AG04449 (cell line): ENCODE results near the gene LZTS2.

Experiments
- CTCF ChIA-PET: fragments of 350-600 bp; formaldehyde crosslinking; extraction: SDS; loops from one replicate; lab custom pipeline; 2021; ENCODE audit warnings: antibody characterized with exemption; lab: Yijun Ruan, JAX
- POLR2A ChIA-PET: fragments of 400-600, 350-600 bp; formaldehyde crosslinking; extraction: SDS; loops from one replicate; lab custom pipeline; 2020; ENCODE audit warnings: antibody characterized with exemption, inconsistent platforms; lab: Yijun Ruan, JAX
- DNase-seq: peaks from one replicate; pipeline ENCODE4 v3.0.0-alpha.2; 2010; ENCODE audit warnings: low read depth, low spot score
- H3K4me3 ChIP-seq: 2 replicates; pipeline ENCODE4 v1.5.1; 2011; ENCODE audit warnings: low read depth, mild to moderate bottlenecking, control low read depth, low read length
- TF ChIP-seq, protein P1 (sequence below): IDR thresholded peaks from one replicate; pipeline ENCODE4 v1.5.1; 2011; ENCODE audit warnings: mild to moderate bottlenecking, moderate library complexity, low read length, control low read depth, inconsistent platforms; ENCODE audit not compliant: insufficient read depth; ENCODE audit errors: missing control alignments

The LZTS2 gene, protein sequence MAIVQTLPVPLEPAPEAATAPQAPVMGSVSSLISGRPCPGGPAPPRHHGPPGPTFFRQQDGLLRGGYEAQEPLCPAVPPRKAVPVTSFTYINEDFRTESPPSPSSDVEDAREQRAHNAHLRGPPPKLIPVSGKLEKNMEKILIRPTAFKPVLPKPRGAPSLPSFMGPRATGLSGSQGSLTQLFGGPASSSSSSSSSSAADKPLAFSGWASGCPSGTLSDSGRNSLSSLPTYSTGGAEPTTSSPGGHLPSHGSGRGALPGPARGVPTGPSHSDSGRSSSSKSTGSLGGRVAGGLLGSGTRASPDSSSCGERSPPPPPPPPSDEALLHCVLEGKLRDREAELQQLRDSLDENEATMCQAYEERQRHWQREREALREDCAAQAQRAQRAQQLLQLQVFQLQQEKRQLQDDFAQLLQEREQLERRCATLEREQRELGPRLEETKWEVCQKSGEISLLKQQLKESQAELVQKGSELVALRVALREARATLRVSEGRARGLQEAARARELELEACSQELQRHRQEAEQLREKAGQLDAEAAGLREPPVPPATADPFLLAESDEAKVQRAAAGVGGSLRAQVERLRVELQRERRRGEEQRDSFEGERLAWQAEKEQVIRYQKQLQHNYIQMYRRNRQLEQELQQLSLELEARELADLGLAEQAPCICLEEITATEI

DNA sequence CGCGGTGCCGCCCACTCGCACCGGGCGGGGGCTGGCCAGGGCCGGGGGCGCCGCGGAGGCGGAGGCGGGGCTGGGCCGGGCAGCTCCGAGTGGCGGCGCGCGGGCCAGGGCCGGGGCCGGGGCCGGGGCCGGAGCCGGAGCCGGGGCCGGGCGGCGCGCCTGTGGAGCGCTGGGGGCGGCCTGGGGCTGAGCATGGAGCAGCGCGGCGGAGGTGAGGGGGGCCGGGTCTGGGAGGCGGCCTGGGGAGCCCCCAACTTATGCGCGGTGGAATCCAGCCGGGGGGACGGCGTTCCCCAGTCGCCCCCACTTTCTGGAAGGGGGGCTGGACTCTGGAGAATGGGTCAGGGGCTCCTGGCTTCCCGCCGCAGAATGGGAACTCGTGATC is at the start of gene LZTS2:
LZTS2 (plus strand) TSS at position 67 of the 385 bp plus-strand sequence. CDS start 2,731 bp downstream, outside the sequence.
- POLR2A ChIA-PET = interaction anchor here (1.0 to 2.6 kb wide), 6 partner anchors 8 to 32 kb away, joined by 3 to 16 read pairs (median 4); partner anchors contain the start of genes MRPL43, PDZD7, SFXN3 and TWNK
- CTCF ChIA-PET = interaction anchor here (0.6 to 26.4 kb wide), 9 partner anchors 9 to 1114 kb away, joined by 3 to 803 read pairs (median 13); partner anchors contain the start of genes KAZALD1, MRPL43, PDZD7 and SFXN3
- peak within 1 kb of the TSS; percentile 85 for H3K4me3 ChIP-seq
- TF ChIP-seq, protein P1, sequence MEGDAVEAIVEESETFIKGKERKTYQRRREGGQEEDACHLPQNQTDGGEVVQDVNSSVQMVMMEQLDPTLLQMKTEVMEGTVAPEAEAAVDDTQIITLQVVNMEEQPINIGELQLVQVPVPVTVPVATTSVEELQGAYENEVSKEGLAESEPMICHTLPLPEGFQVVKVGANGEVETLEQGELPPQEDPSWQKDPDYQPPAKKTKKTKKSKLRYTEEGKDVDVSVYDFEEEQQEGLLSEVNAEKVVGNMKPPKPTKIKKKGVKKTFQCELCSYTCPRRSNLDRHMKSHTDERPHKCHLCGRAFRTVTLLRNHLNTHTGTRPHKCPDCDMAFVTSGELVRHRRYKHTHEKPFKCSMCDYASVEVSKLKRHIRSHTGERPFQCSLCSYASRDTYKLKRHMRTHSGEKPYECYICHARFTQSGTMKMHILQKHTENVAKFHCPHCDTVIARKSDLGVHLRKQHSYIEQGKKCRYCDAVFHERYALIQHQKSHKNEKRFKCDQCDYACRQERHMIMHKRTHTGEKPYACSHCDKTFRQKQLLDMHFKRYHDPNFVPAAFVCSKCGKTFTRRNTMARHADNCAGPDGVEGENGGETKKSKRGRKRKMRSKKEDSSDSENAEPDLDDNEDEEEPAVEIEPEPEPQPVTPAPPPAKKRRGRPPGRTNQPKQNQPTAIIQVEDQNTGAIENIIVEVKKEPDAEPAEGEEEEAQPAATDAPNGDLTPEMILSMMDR = no peak
- no peak for DNase-seq

DNA sequence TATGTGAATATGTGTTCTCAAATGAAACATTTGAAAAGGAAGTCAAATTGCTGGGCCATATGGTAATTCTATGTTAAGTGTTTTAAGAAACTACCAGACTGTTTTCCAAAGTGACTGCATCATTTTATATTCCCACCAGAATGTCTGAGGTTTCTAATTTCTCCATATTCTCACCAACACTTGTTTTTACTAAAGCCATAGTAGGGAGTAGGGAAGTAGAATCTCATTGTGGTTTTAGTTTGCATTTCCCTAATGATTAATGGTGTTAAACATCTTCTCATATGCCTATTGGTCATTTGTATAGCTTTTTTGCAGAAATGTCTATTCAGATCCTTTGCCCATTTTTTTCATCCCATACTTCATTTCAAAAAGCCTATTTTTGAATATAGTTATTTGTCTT is 39.4 kb upstream of the LZTS2 start:
- no peak for DNase-seq
- TF ChIP-seq, protein P1 = no peak
- no peak overlapping the region for H3K4me3 ChIP-seq
- POLR2A ChIA-PET = no interaction called here
- CTCF ChIA-PET = interaction anchor here (1.0 kb wide), 1 partner anchor 9 kb away, joined by 3 read pairs; no protein-coding TSS in a partner anchor

DNA sequence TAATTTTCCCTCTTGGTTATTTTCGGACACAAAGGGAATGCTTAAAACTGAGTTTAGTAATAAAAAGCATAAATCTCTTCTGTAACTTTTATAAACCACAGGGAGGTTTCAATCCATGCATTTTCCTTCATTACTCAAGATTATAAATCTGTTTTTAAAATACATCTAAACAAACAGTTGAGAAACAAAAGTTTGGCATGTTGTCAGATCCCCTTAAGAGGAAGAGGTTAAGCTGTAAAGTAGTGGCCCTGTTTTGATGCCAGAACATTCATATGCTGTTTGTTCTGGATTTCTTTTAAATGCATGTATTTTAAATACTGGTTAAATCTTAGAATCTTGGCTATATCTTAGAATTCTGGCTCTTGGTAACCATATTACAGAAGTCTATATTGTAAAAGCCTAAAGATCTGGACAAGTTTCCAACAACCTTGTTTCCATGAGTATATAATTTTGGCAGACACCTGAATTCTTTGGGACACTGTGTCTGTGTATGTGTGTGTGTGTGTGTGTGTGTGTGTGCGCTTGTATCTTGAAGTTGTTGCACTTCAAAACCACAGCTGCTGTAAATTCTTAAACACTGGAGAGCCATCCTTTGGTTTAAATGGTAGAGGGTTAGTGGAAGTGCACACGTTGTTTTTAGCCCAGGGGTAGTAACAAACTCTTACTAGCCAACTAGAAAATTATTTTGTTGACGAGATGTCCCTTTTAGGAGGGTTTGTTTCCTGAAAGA is 37.1 kb upstream of the LZTS2 start:
- CTCF ChIA-PET = interaction anchor here (1.1 to 1.7 kb wide), 5 partner anchors 13 to 52 kb away, joined by 3 to 8 read pairs (median 5); no protein-coding TSS in a partner anchor
- TF ChIP-seq, protein P1 = no peak
- H3K4me3 ChIP-seq = no peak overlapping the region
- POLR2A ChIA-PET = no interaction called here
- no peak for DNase-seq

DNA sequence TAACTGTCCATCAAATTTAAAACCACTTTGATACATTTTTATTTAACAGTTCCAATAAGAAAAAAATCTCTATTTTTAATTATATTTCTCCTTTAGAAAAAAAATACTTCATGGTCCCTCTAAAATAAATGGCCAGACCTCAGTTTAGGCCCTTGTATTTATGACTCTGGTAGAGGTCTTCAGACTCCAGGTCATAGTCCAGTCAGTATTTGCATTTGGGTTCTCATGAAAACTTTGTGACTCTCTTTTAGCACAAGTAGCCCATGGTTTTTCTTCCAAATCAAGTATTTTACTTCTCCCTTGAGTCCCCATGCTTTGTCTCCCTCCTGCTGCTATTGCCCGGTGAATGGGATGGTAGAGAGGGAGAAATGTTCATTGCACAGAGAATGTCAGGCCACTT is 35.8 kb upstream of the LZTS2 start:
- CTCF ChIA-PET = interaction anchor here (1.1 to 2.3 kb wide), 4 partner anchors 16 to 56 kb away, joined by 3 to 8 read pairs (median 6); no protein-coding TSS in a partner anchor
- TF ChIP-seq, protein P1 = no peak
- no peak overlapping the region for H3K4me3 ChIP-seq
- POLR2A ChIA-PET = no interaction called here
- DNase-seq = no peak

DNA sequence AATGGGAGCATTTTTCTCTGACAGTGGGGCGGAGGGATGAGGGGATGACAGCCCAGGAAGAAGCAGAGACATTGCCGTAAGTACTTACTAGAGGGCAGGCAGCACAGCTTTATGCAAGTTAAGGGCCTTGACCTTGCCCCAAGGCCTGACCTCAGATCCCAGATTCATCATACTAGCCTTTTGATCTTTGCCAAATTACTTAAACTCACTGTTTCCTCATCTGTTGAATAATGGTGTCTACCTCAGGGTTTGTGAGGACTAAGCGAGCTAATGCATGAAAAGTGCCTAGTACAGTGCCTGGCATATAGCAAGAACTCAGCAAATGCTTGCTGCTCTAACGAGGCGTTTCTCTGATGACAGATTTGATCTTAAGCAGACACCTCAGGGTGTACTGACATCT is 33.8 kb upstream of the LZTS2 start:
- CTCF ChIA-PET = interaction anchor here (0.8 to 4.3 kb wide), 8 partner anchors 8 to 101 kb away, joined by 3 to 28 read pairs (median 6); no protein-coding TSS in a partner anchor
- TF ChIP-seq, protein P1 = no peak
- POLR2A ChIA-PET = no interaction called here
- no peak overlapping the region for H3K4me3 ChIP-seq
- no peak for DNase-seq
